Lower leg skin (tissue), 4 donors: ENCODE results near the gene CACNA1H. TPM values are rescaled to one million over a fixed set of nuclear protein-coding genes. Genes with fewer than 3 reads are reported as not detected.

Experiments used
- DNase-seq, 2 donors: peaks; one replicate each; pipeline ENCODE4 v3.0.0-alpha.2; 2019; ENCODE audit warnings: low spot score in 2 of 2
- H3K4me3 ChIP-seq: fragments of 200-600 bp; sonication (generic); 2 replicates; pipeline ENCODE4 v1.5.1; 2017; ENCODE audit warnings: mild to moderate bottlenecking, low read depth; ENCODE audit not compliant: poor library complexity, severe bottlenecking
- CTCF ChIP-seq, 3 donors: fragments of 450-650 bp; IDR thresholded peaks; one replicate each; pipeline ENCODE4 v1.5.1; 2016; ENCODE audit warnings: antibody characterized with exemption in 3 of 3, mild to moderate bottlenecking in 3 of 3, moderate library complexity in 2 of 3
- POLR2A ChIP-seq, 2 donors: fragments of 450-650 bp; IDR thresholded peaks; one replicate each; pipeline ENCODE4 v1.6.1; 2016 to 2017; ENCODE audit warnings: antibody characterized with exemption in 2 of 2, mild to moderate bottlenecking in 1 of 2, moderate library complexity in 1 of 2
- WGBS, 2 donors: methylation state at CpG; one replicate each; pipeline ENCODE4 v1.1.5; 2018; 5-methylcytosine and 5-hydroxymethylcytosine counted together
- intact Hi-C: fragments of 100-400 bp; cut with DNase I; formaldehyde crosslinking; loops from one replicate; pipeline ENCODE4 v1.15.0; 2023; ENCODE audit warnings: low total_unique reads
- total RNA-seq, 4 donors: library from RNA; depleted of rRNA; stranded (reverse); fragments of >200 nt; gene quantifications; one replicate each; pipeline ENCODE4 v1.1.0, GENCODE V29; 2016

CACNA1H gene
- total RNA-seq, 4 donors from 2014 or later = 29.3 to 151 (median 72.1) TPM

GRCh38 chr16:1167276-1168107, 14.6 kb downstream of the CACNA1H start:
- TF ChIP-seq POLR2A (IDR thresholded peaks at IDR 0.05) (no peak), CTCF (IDR thresholded peaks at IDR 0.05) (no peak)
- WGBS, 2 donors = 64% methylated on average over 36 to 47 of the region's 52 CpGs
- DNase-seq = no peak
- no peak overlapping the region for H3K4me3 ChIP-seq
- intact Hi-C loops = no loop called here

GRCh38 chr16:1168837-1169236, 15.9 kb downstream of the CACNA1H start:
- TF ChIP-seq POLR2A (IDR thresholded peaks at IDR 0.05) (no peak), CTCF (IDR thresholded peaks at IDR 0.05) (no peak)
- no peak for DNase-seq
- WGBS, 2 donors = 78% methylated on average over 16 to 18 of the region's 18 CpGs
- no peak overlapping the region for H3K4me3 ChIP-seq
- intact Hi-C loops = no loop called here

GRCh38 chr16:1169285-1170075, 16.6 kb downstream of the CACNA1H start:
- TF ChIP-seq CTCF (IDR thresholded peaks at IDR 0.05) = no peak
- no peak for TF ChIP-seq POLR2A (IDR thresholded peaks at IDR 0.05)
- intact Hi-C loops = no loop called here
- no peak for DNase-seq
- H3K4me3 ChIP-seq = no peak overlapping the region
- WGBS, 2 donors = 60 to 64% methylated on average over 21 to 41 of the region's 45 CpGs

- intact Hi-C loops = no loop called here
- WGBS, 2 donors = 59 to 67% methylated on average over 11 to 13 of the region's 13 CpGs
These were observed 17.1 kb downstream of the CACNA1H start for GRCh38 chr16:1170076-1170418.

GRCh38 chr16:1171001-1171400, 18.1 kb downstream of the CACNA1H start:
- 65 to 69% methylated on average over 10 to 12 of the region's 12 CpGs for WGBS, 2 donors
- intact Hi-C loops = no loop called here
- no peak for TF ChIP-seq CTCF (IDR thresholded peaks at IDR 0.05)
- TF ChIP-seq POLR2A (IDR thresholded peaks at IDR 0.05) = no peak
- H3K4me3 ChIP-seq = no peak overlapping the region
- DNase-seq = no peak

More at GRCh38 chr16:1170076-1170418, 17.1 kb downstream of the CACNA1H start:
- no peak for DNase-seq
- H3K4me3 ChIP-seq = no peak overlapping the region
- TF ChIP-seq POLR2A (IDR thresholded peaks at IDR 0.05) (no peak), CTCF (IDR thresholded peaks at IDR 0.05) (no peak)
